AG09309 (cell line): ENCODE results near the gene BRF1.
"Not testable (repeated sequence)": the region's sequence is repeated elsewhere in the genome, so short reads cannot be mapped to it uniquely, and the experiment has no call there.

Source experiments
- DNase-seq: peaks from one replicate; pipeline ENCODE4 v3.0.0-alpha.2; 2010; ENCODE audit warnings: low read depth
- H3K4me3 ChIP-seq: 2 replicates; pipeline ENCODE4 v1.5.1; 2011; ENCODE audit warnings: mild to moderate bottlenecking, low read depth, low read length, moderate library complexity; ENCODE audit not compliant: control insufficient read depth
- TF ChIP-seq, protein P1 (sequence below): IDR thresholded peaks from 2 replicates; pipeline ENCODE4 v1.5.1; 2011; ENCODE audit warnings: mild to moderate bottlenecking, low read depth, low read length, inconsistent platforms; ENCODE audit not compliant: insufficient read depth, control insufficient read depth; ENCODE audit errors: missing control alignments

Gene BRF1

DNA sequence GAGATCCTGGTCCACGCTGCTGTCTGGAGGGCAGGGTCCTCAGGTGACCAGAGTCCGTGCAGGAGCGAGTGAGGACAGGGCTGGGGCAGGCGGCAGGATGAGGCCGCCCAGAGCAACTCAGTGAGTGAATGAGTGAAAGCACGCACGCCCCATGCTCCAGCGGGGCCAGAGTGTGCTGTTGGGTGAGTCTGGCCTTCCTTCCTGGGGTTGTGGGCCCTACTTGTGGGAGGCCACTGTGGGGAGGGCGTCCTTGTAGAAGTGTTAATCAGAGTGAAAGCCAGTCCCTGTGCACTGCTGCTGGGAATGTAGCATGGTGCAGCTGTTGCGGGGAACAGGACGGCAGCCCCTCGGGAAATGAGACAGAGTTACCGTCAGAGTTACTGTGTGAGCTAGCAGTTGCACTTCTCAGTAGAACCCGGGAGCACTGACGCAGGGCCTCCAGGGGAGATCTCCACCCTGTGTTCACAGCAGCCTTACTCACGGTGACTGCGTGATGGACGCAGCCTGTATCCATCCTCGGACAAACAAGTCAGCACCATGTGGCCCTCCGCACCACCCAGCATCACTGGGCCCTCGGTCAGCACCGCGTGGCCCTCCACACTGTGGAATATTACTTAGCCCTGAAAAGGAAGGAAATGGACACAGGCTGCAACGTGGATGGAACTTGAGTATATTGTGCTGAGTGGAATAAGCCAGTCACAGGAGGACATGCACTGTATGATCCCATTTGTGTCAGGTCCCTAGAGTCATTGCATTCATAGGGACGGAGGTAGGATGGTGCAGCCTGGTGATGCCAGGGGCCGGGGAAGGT, 35.9 kb upstream of the BRF1 start:
- no peak overlapping the region for H3K4me3 ChIP-seq
- DNase-seq, result no peak
- TF ChIP-seq, protein P1, sequence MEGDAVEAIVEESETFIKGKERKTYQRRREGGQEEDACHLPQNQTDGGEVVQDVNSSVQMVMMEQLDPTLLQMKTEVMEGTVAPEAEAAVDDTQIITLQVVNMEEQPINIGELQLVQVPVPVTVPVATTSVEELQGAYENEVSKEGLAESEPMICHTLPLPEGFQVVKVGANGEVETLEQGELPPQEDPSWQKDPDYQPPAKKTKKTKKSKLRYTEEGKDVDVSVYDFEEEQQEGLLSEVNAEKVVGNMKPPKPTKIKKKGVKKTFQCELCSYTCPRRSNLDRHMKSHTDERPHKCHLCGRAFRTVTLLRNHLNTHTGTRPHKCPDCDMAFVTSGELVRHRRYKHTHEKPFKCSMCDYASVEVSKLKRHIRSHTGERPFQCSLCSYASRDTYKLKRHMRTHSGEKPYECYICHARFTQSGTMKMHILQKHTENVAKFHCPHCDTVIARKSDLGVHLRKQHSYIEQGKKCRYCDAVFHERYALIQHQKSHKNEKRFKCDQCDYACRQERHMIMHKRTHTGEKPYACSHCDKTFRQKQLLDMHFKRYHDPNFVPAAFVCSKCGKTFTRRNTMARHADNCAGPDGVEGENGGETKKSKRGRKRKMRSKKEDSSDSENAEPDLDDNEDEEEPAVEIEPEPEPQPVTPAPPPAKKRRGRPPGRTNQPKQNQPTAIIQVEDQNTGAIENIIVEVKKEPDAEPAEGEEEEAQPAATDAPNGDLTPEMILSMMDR, result no peak

DNA sequence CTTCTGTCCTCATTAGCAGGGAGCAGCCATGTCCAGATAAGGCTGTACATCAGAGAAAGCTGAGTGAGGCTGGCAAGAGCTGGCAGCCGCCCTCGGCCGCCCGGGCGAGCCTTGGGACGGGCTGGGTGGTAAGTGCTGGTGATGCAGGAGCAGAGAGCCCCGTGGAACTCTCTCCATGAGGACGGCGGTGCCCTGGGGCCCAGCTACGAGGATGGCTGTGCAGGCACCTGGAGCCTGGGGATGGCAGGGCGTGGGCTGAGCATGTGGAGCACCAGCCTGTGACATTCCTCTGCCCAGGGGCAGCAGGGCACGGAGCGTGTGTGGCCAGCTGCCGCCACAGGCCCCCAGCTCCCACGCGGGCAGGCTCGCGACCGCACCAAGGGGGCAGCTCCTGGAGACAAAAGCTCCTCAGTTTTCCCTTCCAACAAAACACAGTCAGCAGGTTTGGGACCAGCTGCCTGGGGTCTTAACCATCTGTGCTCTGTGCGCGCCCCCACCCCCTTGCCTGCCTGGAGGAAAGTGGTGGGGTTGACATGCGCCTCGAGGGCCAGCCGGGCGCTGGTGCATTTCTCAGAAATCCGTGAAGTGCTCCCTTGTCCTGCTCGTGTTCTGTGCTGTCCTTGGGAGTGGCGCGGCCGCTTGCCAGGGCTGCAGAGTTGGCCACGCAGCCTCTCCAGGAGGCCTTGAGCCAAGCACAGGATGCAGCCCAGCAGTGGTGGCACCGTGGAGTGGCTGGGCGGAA, 35.1 kb upstream of the BRF1 start:
- no peak for DNase-seq
- TF ChIP-seq, protein P1, result no peak
- no peak overlapping the region for H3K4me3 ChIP-seq

DNA sequence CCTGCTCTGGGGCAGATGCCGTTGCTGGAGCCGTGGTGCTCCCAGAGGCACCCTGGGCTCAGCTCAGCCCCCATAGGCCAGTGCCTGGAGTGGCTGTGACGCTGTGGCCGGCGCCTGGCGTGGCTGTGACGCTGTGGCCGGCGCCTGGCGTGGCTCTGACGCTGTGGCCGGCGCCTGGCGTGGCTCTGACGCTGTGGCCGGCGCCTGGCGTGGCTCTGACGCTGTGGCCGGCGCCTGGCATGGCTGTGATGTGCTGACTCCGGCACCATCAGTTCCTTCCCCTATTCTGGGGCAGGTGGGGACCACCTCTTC, 34.4 kb upstream of the BRF1 start:
- not testable (repeated sequence) for DNase-seq, H3K4me3 ChIP-seq

DNA sequence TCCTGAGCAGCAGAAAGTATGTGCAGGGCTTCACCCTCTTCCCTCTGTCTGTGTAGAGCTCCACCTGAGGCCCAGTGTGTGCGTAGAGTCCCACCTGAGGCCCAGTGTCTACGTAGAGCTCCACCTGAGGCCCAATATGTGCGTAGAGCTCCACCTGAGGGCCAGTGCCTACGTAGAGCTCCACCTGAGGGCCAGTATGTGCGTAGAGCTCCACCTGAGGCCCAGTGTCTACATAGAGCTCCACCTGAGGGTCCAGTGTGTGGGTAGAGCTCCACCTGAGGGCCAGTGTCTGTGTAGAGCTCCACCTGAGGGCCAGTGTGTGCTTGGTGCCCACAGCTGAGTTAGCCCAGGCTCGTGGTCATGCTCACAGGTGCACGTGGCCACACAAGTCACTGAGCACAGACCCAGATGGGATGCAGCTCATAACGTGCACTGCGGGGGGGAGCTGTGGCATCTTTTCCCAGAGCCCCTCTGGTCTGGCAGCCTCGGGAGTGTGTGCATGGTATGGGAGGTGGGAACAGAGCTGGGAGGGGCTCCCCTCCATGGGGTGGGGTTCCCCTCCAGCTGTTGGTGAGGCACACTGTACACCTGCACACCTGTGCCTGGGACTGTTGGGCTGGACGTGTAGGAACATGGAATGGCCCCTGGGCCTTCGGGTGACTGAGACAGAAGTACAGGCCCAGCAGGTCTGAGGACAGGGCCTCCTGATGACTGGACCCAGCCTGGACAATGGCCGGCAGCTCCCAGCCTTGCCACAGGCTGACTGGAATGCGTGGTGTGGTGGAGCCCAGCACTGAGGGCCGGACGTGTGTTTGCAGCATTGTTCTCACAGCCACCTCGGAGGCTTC, 33.8 kb upstream of the BRF1 start:
- TF ChIP-seq, protein P1, result no peak
- no peak overlapping the region for H3K4me3 ChIP-seq
- DNase-seq, result no peak

DNA sequence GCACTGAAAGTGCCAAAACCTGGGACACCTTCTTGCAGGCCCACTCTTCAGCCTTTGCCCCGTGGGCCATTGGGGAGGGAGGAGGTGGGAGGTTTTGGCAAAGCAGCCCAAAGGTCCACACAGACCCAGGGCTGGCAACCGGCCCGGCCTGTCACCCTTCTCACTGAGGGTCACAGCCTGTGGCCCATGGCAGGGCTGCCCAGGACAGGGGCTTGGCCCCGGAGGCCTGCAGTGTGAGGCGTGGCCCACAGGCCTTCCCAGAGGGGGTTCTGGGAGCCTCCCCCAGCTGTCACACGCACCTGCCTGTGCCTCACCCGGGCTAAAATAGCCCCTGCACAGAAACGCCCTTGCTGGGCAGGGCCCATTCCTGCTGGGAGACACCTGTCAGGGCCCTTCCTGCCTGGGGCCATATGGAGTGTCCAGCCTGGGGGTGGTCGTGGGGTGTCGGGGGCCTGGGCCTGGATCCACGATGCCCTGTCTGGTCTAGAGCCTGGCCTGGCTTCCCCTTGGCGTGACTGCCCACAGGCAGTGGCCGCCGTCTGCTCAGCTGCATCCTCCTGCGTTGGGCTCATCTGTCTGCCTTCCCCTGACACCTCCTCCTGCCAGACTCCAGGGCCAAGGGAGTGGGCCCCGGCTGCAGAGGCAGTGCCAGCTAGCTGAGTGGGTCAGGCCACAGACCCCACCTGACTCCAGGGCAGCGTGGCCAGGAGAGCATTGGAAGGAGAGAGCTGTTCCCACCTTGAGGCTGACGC, 33.0 kb upstream of the BRF1 start:
- TF ChIP-seq, protein P1, result no peak
- no peak for DNase-seq
- H3K4me3 ChIP-seq, result no peak overlapping the region

DNA sequence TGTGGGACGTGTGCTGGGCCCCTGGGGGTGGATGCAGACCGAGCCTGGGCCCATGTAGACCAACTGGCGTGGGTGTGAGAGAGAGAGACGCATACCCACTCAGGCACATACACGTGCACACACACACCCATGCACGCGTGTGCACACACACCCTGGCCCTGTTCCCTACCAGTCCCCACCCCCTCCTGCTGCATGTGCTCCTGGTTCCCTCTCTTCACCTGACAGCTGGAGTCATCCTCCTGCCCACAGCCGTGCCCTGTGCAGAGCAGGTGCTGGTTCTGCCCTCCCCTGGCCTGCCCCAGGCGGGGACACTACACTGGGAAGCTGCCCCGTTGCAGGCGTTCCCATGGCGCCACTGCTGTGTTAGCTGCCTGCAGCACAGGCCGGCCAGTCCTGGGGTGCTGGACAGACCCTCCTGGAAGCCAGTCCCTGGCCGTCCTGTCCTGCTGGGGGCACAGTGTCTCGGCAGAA, 32.3 kb upstream of the BRF1 start:
- no peak overlapping the region for H3K4me3 ChIP-seq
- TF ChIP-seq, protein P1, result no peak
- DNase-seq, result no peak
